ENCODE measurements around the gene SYNDIG1L.

GRCh38 chr14:74407801-74408154, 18.2 kb downstream of the SYNDIG1L start:
- no peak for TF ChIP-seq CTCF (IDR thresholded peaks at IDR 0.05)
- no peak for TF ChIP-seq POLR2A (IDR thresholded peaks at IDR 0.05)
